ENCODE data around the gene PRR16. TPM values are rescaled to one million over a fixed set of nuclear protein-coding genes. Genes with fewer than 3 reads are reported as not detected.

Gene PRR16
- total and polyA plus RNA-seq, 2 of the 13 experiments (the other 11 are each of a cell fraction or from before 2014, with no cell fraction given) = not detected

DNA sequence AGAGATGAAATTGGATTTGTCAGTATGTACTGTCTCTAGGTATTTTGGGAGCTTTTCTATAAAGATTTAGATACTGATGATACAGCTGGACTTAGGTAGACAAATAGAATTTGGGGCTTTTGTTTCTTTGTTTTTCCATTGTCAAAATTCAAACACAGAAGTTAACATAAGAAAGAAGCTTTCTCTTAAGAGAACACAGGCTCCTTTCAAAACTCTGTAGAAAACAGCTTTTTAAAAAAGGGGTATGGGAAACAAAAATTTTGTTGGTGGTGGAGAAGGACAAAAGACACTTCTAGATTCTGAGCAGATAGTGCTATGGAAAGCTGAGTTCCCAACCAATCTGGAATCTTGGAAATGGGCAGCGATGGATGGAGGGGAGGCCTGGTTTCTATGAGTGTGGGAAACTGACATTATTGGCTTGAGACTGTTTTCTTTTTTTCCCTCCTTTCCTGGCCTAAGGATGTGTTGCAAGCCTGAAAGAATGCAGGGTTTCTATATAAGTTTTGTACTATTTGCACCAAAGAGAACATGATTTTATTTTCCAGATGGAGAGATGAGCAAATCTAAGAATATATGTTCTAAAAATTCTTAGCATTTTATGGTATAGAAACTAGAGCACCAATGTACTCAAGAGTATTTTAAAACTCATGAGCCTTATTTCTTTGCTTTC is 240.0 kb downstream of the PRR16 start:
- ATAC-seq (no peak), FAIRE-seq (no peak), DNase-seq (ENCODE audit: low spot score) (no peak)
- in situ Hi-C loops (cut with HindIII; ENCODE audit: extremely low pct_ligation_motif_present, low pct_unique_long_range_greater_than_20kb) (no loop called here), intact Hi-C loops (cut with micrococcal nuclease; ENCODE audit: unreplicated experiment) (no loop called here)
- Histone ChIP-seq H3K79me2 (ENCODE audit: insufficient read depth, low read length) (no peaks in the 10 kb centered on the region), H3K4me1 (ENCODE audit: insufficient read depth, low read length) (no peaks in the 10 kb centered on the region), H3K9ac (ENCODE audit: insufficient read depth, low read depth, low read length) (no peak overlapping the region), H3K27ac (ENCODE audit: extremely low read length, insufficient read depth, low read length) (no peak overlapping the region), H3K4me3 (replicated peaks in 1 of 3; ENCODE audit: insufficient read depth in 1 of 3, low read depth in 2 of 3, low read length in 3 of 3) (no peak overlapping the region), H3K4me2 (ENCODE audit: low read depth, low read length) (no peak overlapping the region), H3K27me3 (ENCODE audit: control insufficient read depth in 1 of 2, insufficient read depth in 2 of 2, low read length in 2 of 2) (no peaks in the 10 kb centered on the region), H3K36me3 (replicated peaks in 1 of 2; ENCODE audit: control insufficient read depth in 1 of 2, insufficient read depth in 2 of 2, low read length in 2 of 2) (no peaks in the 10 kb centered on the region), H4K20me1 (ENCODE audit: insufficient read depth, low read length) (no peaks in the 10 kb centered on the region), H3K9me3 (ENCODE audit: low read length) (no peaks in the 10 kb centered on the region), H2AFZ (ENCODE audit: low read length) (no peak overlapping the region)
- WGBS (ENCODE audit: low lambda C conversion rate) = 4% methylated on average over 1 of the region's 1 CpG
- ChIA-PET CTCF (ENCODE audit: low intra/inter-chr PET ratio, low total read pairs) (no interaction called here), POLR2A (no interaction called here)
- no peak for TF ChIP-seq JUNB (CRISPR knock-in tag; IDR thresholded peaks at IDR 0.05; ENCODE audit: borderline replicate concordance)
- no TSS peak for BruUV-seq (replicated peaks)

- Histone ChIP-seq H3K79me2 (ENCODE audit: insufficient read depth, low read length) (no peaks in the 10 kb centered on the region), H3K9ac (ENCODE audit: insufficient read depth, low read depth, low read length) (no peak overlapping the region), H2AFZ (ENCODE audit: low read length) (no peak overlapping the region), H3K9me3 (ENCODE audit: low read length) (no peaks in the 10 kb centered on the region), H3K4me2 (ENCODE audit: low read depth, low read length) (no peak overlapping the region), H3K4me3 (replicated peaks in 1 of 3; ENCODE audit: insufficient read depth in 1 of 3, low read depth in 2 of 3, low read length in 3 of 3) (no peak overlapping the region), H3K4me1 (ENCODE audit: insufficient read depth, low read length) (no peaks in the 10 kb centered on the region), H3K27ac (ENCODE audit: extremely low read length, insufficient read depth, low read length) (no peak overlapping the region), H3K36me3 (replicated peaks in 1 of 2; ENCODE audit: control insufficient read depth in 1 of 2, insufficient read depth in 2 of 2, low read length in 2 of 2) (no peaks in the 10 kb centered on the region), H3K27me3 (ENCODE audit: control insufficient read depth in 1 of 2, insufficient read depth in 2 of 2, low read length in 2 of 2) (no peaks in the 10 kb centered on the region), H4K20me1 (ENCODE audit: insufficient read depth, low read length) (no peaks in the 10 kb centered on the region)
- intact Hi-C loops (cut with micrococcal nuclease; ENCODE audit: unreplicated experiment) (no loop called here), in situ Hi-C loops (cut with HindIII; ENCODE audit: extremely low pct_ligation_motif_present, low pct_unique_long_range_greater_than_20kb) (no loop called here)
- no peak for ATAC-seq
- no peak for FAIRE-seq
- no peak for DNase-seq (ENCODE audit: low spot score)
- ChIA-PET POLR2A (no interaction called here), CTCF (ENCODE audit: low intra/inter-chr PET ratio, low total read pairs) (no interaction called here)
- BruUV-seq (replicated peaks) = no TSS peak
- TF ChIP-seq, protein P1, sequence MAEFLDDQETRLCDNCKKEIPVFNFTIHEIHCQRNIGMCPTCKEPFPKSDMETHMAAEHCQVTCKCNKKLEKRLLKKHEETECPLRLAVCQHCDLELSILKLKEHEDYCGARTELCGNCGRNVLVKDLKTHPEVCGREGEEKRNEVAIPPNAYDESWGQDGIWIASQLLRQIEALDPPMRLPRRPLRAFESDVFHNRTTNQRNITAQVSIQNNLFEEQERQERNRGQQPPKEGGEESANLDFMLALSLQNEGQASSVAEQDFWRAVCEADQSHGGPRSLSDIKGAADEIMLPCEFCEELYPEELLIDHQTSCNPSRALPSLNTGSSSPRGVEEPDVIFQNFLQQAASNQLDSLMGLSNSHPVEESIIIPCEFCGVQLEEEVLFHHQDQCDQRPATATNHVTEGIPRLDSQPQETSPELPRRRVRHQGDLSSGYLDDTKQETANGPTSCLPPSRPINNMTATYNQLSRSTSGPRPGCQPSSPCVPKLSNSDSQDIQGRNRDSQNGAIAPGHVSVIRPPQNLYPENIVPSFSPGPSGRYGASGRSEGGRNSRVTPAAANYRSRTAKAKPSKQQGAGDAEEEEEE (CRISPR knock-in tag; IDR thresholded peaks at IDR 0.05; ENCODE audit: borderline replicate concordance) = no peak
- TF ChIP-seq, protein P2, sequence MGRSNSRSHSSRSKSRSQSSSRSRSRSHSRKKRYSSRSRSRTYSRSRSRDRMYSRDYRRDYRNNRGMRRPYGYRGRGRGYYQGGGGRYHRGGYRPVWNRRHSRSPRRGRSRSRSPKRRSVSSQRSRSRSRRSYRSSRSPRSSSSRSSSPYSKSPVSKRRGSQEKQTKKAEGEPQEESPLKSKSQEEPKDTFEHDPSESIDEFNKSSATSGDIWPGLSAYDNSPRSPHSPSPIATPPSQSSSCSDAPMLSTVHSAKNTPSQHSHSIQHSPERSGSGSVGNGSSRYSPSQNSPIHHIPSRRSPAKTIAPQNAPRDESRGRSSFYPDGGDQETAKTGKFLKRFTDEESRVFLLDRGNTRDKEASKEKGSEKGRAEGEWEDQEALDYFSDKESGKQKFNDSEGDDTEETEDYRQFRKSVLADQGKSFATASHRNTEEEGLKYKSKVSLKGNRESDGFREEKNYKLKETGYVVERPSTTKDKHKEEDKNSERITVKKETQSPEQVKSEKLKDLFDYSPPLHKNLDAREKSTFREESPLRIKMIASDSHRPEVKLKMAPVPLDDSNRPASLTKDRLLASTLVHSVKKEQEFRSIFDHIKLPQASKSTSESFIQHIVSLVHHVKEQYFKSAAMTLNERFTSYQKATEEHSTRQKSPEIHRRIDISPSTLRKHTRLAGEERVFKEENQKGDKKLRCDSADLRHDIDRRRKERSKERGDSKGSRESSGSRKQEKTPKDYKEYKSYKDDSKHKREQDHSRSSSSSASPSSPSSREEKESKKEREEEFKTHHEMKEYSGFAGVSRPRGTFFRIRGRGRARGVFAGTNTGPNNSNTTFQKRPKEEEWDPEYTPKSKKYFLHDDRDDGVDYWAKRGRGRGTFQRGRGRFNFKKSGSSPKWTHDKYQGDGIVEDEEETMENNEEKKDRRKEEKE (IDR thresholded peaks at IDR 0.05) = no peak
- TF ChIP-seq GTF2F1 (IDR thresholded peaks at IDR 0.05; ENCODE audit: low read length) (no peak), NFE2L1 (CRISPR knock-in tag; IDR thresholded peaks at IDR 0.05; ENCODE audit: borderline replicate concordance) (no peak), AGO2 (optimal IDR thresholded peaks at IDR 0.05; ENCODE audit: low read depth, low read length) (no peak)
- TF ChIP-seq, protein P3, sequence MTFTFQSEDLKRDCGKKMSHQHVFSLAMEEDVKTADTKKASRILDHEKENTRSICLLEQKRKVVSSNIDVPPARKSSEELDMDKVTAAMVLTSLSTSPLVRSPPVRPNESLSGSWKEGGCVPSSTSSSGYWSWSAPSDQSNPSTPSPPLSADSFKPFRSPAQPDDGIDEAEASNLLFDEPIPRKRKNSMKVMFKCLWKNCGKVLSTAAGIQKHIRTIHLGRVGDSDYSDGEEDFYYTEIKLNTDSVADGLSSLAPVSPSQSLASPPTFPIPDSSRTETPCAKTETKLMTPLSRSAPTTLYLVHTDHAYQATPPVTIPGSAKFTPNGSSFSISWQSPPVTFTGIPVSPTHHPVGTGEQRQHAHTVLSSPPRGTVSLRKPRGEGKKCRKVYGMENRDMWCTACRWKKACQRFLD (CRISPR knock-in tag; IDR thresholded peaks at IDR 0.05; ENCODE audit: borderline replicate concordance) = no peak
- TF ChIP-seq, protein P4, sequence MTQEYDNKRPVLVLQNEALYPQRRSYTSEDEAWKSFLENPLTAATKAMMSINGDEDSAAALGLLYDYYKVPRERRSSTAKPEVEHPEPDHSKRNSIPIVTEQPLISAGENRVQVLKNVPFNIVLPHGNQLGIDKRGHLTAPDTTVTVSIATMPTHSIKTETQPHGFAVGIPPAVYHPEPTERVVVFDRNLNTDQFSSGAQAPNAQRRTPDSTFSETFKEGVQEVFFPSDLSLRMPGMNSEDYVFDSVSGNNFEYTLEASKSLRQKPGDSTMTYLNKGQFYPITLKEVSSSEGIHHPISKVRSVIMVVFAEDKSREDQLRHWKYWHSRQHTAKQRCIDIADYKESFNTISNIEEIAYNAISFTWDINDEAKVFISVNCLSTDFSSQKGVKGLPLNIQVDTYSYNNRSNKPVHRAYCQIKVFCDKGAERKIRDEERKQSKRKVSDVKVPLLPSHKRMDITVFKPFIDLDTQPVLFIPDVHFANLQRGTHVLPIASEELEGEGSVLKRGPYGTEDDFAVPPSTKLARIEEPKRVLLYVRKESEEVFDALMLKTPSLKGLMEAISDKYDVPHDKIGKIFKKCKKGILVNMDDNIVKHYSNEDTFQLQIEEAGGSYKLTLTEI (CRISPR knock-in tag; conservative IDR thresholded peaks at IDR 0.05) = no peak
These were observed 242.8 kb downstream of the PRR16 start for GRCh38 chr5:120706877-120707276.
